Frontal cortex (tissue), 4 donors: ENCODE measurements around the gene TIMP4. TPM values are rescaled to one million over a fixed set of nuclear protein-coding genes. Genes with fewer than 3 reads are reported as not detected.

Experiments used
- DNase-seq, 2 donors: peaks; one replicate each; pipeline ENCODE4 v3.0.0; 2012; ENCODE audit warnings: low spot score in 2 of 2
- FAIRE-seq: peaks from 2 replicates; lab custom pipeline; 2012; peaks lifted over from hg19 to GRCh38; lab: Jason Lieb, UNC
- total RNA-seq: library from RNA; depleted of rRNA; stranded (reverse); fragments of >200 nt; gene quantifications from one replicate; pipeline ENCODE4 v1.2.3, GENCODE V29; 2014
- donor health status: control.
- donor health status: control.
- donor health status: control.

TIMP4 gene
- total RNA-seq = 3.3 TPM

DNA sequence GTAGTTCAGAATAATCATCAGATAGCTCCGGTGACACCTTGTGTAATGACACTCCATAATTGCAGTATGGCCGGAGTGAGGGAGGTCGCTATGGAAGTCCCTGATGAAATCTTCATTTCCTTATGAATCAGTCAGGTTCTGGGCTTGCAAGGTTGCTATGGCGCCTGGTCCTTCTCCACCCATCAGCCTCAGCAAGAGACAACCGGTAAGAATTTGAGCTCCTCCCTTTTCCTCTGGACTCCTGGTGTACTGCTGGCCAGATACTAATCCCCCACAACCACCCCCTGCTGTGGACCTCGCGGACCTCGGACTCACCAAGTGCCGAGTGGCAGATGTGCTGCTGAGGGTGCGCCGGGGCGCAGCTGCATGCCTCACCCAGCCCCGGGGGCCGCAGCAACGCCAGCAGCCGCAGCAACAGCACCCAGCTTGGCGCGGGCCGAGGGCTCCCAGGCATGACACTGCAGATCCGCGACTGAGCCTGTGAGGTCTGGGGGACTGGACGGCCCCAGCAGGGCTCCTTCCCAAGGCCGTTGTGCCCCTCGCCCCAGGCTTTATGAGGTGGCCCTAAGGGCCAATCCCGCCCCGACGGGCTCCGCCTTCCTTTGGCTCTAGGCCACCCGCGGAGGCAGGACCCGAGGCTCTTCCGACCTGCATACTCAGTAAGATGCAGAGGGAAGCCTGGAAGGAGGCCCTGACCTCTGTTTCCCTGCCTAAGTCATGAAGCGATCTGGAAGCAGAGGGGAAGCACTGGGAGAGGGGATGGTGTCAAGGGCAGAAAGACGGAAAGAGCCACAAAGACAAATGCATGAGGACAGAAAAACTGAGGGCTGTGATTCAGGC, at the start of gene TIMP4:
TIMP4 (minus strand) TSS at position 526 of the 840 bp plus-strand sequence; CDS start at position 454, 72 bp downstream.
- no peak for DNase-seq
- FAIRE-seq = no peak

DNA sequence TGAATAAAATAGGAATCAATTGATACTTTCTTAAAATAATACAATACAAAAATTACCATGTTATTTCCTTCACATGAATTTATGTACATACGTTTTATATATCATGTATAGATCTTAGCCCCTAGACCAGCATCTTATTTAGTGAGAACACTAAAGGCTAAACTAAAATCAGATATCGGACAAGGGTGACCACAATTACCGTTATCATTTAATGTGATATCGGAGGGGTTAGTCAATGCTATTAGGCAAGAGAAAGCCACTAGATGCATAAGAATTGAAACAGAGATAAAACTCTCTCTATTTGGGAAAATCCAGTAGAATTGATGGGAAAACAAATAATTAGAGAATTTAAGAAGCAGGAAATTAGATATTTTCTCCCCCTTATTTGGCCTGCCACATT, 46.5 kb upstream of the TIMP4 start:
- FAIRE-seq = no peak

DNA sequence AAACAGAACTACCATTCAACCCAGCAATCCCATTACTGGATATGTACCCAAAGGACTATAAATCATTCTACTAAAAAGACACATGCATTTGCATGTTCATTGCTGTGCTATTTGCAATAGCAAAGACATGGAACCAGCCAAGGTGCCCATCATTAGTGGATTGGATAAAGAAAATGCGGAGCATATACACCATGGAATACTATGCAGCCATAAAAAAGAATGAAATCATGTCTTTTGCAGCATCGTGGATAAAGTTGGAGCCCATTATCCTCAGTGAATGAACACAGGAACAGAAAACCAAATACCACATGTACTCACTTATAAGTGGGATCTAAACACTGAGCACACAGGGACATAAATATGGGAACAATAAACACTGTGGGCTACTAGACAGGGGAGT, 43.1 kb upstream of the TIMP4 start:
- FAIRE-seq = no peak
- no peak for DNase-seq

More for the DNA sequence above, 46.5 kb upstream of the TIMP4 start:
- DNase-seq = no peak

DNA sequence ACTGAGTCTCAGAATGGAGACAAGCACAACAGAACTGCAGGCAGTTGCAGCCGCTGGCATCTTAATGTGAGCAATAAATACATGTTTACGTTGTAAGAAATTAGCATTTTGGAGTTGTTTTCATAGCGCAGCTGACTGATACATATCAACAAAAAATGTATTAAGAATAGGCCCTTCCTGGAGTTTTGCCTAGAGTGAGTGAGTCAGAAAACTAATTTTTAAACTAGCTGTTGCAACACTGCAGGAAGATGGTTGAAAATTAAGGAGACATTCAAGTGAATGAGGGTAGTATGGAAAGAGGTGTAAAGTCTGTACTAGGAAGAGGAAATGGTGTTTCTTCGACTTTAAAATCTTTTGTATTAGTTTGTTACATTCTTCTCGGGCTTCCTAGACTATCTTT, 39.6 kb upstream of the TIMP4 start:
- FAIRE-seq = no peak
- DNase-seq = no peak

DNA sequence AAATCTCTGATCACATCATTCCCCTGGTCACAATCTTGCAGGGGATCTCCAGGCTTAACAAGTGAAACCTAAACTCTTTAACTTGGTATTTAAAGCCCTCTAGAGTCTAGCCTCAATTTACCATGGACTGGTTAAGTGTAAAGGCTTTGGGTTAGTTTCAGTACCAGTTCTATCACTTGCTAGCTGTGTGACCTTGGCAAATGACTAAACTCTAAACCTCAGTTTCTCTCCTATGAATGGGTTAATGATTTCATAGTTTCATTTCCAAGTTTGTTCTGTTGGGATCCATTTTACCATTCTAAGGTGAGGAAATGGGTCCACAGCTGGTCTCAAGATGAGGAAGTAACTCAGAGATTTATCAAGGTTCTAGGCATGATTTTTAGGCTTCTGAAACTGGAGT, 38.8 kb upstream of the TIMP4 start:
- DNase-seq (no peak), FAIRE-seq (no peak)

DNA sequence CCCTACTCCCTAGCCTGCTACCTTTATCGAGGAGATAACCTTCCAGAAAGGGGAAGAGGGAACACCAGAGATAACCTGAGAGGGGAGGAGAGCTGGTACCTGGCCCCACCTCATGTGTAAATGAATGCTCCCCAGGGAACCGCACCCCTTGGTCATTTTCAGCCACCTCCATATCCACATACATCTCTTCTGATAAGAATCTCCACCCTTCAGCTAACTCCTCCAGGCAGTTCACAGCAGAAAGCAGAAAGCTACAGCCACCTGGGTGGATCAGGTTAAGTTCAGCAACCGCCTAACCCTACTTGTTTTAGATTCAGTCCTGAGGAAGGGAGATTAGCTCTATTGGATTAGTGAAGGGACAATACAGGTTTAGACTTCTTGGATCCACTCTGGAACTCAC, 38.0 kb upstream of the TIMP4 start:
- DNase-seq (no peak), FAIRE-seq (no peak)

DNA sequence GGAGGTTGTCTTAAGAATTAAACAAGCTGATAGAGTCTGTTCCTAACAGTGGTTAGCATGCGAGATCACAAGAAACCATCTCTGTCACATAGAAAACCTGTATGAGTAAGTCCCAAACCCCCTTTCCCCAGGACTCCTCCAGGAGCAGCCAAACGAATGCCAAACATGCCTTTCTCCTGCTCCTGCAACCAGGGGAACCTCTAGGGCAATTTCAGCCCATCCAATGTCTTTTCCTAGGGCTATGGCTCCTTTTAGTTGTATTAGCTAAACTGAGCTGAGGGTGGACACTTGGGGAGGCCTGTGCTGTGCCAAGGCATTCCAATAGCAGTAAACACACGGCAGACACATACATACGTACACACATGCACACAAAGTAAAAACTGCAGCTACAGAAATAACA, 36.5 kb upstream of the TIMP4 start:
- DNase-seq (no peak), FAIRE-seq (no peak)

DNA sequence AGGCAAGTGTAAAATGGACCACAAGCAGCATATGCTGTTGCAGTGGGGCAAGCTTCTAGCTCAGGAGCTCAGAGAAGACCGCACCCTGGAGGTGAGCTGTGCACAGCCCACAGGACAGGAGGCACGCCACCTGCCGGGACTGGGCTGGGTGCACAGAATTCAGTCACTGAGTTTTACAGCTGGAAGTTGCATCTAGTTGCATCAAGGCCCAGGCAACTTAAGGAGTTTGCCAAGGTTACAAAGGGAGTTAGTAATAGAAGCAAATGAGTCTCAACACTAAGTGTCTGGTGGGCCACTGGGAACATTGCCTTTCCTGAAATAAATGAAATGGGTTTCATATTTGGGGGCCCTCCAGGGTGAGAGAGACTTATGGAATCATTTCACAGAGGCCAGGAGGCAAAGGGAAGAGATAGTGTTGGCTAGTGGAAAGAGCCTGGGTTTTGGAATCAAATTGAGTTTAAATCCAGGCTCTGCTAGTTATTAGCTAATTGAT, 36.0 kb upstream of the TIMP4 start:
- DNase-seq (no peak), FAIRE-seq (no peak)

DNA sequence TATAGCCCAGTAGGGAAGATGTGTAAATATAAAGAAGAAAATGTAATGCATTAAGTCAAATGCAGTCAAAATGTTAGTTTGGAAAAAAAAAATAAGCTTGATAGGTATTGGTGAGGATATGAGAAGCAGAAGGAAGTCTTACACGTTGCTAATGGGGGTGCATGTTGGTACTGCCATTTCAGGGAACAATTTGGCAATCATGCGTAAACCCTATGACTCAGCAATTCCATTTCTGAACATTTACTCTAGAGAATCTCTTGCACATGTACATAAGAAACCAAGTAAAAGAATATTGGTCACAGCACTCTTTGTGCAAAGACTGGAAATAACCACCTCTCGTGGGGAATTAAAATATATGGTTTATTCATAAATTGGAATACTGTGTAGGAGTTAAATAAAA, 35.5 kb upstream of the TIMP4 start:
- FAIRE-seq (no peak), DNase-seq (no peak)

DNA sequence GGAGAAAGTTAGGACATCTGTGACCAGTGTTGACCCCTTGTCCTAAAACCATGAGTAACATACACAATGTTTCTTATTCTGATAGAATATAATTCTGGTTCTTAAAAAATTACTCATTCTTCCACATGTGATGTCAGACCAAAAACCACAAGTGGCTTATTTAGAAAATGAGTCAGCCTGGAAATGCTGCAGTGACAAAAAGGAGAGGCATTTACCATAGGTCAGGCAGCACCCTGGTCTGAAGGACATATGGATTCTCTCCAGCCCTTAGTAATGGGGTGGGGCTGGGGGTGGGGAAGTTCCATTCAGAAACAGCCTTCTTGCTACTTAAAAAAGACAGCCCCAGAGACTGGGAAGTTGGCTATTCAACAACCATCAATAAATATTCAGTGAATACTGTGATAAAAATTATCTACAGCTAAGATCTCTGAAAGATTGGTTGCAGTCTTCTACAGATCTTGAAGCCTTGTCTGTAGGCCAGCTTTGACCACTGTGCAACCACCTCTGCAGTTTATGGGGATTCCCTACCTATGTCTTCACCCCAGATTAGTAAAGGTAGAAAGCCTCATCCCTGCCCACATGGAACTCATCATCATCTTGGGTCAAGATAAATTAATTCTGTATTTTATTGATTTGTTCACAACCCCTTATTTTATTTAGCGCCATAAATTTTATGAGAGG, 34.9 kb upstream of the TIMP4 start:
- FAIRE-seq (no peak), DNase-seq (no peak)

DNA sequence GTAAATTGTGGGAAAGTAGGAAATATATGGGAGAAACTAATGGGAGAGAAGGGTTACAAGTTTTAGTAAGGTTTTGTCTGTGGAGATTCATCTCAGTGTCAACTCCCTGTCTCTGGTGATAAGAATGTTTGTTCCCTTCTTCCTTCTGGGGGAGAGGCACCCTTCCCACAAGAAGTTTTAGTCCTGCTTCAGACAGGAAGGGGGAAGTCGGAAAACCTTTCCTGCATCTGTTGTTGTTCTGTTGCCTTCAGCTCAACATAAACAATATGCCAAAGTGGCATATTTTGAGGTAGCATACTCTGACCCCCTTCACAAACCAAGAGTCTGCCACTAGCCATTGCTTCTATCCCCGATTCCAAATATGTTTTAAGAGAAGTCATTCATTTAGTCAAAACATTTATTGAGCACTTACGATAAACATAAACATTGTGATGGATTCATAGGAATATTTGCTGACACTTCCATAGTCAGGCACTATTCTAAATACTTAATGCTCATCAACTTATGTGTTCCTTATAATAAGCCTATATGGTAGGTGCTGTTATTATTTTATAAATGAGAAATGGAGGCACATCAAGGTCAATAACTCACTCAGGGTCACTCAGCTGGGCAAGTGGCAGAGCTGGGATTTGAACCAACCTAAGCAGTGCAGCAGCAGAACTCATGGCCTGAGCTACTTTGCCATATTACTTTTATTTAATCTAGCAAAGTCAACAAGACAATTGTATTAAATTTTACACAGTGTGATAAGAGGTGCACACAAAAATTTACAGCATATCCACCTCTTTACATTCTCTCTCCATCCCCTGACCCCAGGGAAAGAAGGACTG, 34.2 kb upstream of the TIMP4 start:
- FAIRE-seq = no peak
- DNase-seq = no peak

DNA sequence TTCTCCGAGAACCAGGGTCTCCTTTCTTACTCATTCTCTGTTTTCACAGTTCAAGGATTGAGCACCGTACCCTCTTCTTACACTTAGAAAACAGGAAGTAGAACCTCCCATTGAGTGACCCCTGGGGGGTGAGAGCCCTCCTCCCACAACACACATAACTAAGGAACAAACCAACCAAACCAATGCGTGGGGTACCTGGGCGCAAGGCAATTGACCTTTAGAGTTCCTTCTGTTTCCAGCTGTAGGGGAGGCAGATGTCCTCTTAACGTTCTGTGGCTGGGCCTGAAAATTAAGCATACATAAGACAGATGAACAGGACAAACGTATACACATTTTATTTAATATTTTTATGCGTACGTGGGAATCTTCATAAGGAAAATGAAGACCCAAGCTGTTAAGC, 33.5 kb upstream of the TIMP4 start:
- FAIRE-seq (no peak), DNase-seq (no peak)

DNA sequence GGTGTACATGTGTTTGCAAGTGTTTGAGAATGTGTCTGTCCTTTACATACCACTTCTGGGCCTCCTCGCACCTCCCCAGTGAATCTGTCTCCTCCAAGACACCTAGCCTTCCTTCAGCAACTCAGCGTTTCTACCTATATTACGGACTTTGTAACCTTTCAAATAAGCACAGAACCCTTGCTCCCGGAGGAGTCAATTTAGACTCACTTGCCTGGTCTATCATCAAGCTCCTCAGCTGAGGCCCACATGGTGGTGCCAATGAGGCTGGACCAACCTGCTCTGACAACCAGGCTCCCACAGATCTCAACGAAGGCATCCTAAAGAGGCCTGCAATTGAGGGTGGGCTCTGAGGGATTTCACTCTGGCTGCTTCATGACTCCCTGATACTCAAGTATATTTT, 32.8 kb upstream of the TIMP4 start:
- FAIRE-seq (no peak), DNase-seq (no peak)

DNA sequence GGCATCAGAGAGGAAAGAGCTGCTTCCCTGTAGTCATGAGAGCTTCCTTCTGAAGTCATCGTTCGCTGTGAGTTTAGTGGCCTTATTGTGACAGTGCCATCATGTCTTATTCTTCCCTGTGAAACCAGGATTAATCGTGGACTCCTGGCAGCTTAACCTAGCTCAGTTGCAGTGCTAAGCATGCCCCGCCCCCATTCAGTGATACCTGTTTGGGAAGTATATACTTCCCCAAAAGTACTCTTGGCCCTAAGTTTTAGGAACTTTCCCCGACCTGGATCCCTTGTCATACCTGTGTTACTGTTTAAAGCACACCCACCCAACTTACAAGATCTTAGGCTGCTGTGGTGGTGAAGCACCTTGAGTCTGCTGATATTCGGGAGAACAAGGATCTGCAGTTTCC, 32.1 kb upstream of the TIMP4 start:
- DNase-seq = no peak
- FAIRE-seq = no peak

DNA sequence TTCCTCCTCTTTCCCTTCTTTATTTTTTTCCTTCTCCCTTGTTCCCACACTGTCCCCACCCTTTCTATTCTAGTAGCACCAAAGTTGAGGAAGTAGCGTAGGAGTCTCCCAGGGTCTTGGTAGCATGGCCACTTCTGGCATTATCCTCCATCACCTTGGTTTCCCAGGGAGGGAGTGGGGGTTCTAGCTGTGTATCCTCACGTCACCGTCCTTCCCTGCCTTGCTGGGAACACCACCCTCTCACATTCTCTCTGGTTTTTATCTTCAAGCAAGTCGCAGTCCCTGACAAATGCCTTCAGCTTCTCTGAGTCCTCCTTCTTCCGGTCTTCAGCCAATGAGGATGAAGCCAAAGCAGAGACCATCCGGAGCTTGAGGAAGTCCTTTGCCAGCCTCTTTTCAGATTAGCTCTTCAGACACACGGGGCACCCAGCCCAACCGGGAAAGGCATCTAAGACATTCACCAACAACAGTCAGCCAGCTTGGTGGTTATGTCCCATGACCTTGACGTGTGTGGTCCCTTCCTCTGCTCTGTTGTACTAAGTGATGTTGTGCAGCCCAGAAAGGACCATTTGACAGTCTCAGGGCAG, 31.6 kb upstream of the TIMP4 start:
- FAIRE-seq (no peak), DNase-seq (no peak)

DNA sequence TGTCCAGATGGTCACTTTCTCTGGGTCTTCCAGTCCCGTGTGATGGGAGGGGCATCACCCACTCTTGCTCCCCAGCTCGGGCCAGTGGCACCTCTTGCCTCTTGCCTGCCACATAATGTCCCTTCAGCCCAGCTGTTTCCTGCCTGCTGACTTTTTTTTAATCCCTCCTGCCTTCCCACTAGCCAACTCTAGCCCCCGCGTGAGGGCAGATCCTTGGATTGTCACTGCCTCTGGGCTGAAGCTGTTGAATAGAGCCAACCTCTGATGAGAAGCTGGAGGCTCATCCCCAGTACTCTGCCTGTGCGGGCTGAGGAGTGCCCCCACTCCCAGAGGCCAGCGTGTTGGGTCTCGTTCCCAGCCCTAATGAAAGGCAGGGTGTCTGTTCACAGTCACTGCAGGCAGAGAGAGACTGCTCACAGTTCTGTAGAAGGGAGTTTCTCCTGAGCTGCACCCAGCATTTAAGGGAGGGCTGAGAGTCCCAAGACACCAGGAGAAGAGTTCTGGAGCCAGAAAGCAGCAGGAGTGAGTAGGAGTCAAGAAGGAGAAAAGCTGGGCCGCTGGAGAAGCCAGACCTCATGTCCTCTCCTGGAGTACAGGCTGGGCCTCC, 30.1 kb upstream of the TIMP4 start:
- FAIRE-seq (no peak), DNase-seq (no peak)

DNA sequence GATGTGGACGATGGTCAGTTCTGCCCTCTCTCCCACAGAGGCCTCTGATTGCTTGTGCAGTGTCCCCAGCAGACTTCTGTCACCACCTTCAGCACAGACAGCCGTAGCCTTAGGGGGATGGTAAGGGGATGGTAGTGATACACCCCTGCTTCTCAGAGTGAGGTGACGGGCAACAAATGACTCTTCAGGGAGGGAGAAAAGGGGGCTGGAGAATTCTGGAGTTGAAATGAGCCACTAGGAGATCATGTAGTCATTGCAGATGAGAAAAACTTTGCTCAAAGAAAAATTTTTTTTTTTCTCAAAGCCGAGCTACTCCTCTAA, 29.6 kb upstream of the TIMP4 start:
- no peak for FAIRE-seq

DNA sequence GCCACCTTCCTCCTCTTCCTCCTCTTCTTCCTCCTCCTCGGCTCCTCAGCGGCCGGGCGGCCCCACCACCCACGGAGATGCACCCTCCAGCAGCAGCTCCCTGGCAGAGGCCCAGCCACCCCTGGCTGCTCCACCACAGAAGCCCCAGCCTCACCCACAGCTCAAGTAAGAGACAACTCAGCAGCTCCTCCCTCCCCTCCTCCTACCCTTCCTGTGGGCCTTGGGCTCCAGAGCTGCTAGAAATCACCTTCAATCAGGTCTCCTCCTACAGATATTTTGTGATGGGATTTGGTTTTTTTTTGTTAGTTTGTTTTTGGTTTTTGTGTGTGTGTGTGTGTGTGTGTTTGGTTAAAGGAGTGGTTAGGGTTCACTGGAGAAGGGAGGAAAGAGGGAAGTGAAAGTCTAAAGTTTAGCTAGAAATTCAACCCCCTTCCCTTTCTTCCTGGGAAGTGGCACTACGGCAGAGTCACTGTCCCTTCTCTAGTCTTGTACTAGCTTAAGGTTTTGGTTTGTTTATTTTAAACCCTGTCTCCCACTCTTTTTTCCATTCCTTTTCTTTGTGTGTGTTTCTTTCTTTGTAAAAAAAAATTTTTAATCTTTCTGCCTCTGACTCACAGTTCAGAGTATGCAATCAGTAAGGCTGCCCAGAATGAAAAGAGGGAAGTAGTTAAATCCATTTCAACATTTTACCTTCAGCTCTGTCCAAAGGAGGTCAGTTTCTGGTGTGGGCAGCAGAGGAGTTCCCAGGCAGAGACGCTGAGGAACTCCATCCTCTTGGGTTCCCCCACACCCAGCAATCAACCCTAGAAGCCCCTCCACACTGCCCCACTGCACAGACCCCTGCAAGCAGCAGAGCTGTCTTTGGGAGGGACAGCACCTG, 29.0 kb upstream of the TIMP4 start:
- FAIRE-seq (no peak), DNase-seq (no peak)

More for the DNA sequence above, 29.6 kb upstream of the TIMP4 start:
- DNase-seq = no peak
